HG03378 (cell line): ENCODE data around the gene VSX1.

Source experiments
- ATAC-seq: cut with Tn5 transposase; IDR thresholded peaks from one replicate; pipeline ENCODE4 v1.9.1; 2021; ENCODE audit warnings: mild to moderate bottlenecking, moderate library complexity; ENCODE audit not compliant: unreplicated experiment

Gene VSX1

GRCh38 chr20:25066386-25066785 lies 15.6 kb downstream of the VSX1 start:
- ATAC-seq, result no peak

GRCh38 chr20:25065625-25066338 lies 16.2 kb downstream of the VSX1 start:
- ATAC-seq, result peak; percentile 72

GRCh38 chr20:25065072-25065624 lies 16.8 kb downstream of the VSX1 start:
- no peak for ATAC-seq

GRCh38 chr20:25064561-25065071 lies 17.3 kb downstream of the VSX1 start:
- no peak for ATAC-seq

- no peak for ATAC-seq
Observed at GRCh38 chr20:25063981-25064380, 18.0 kb downstream of the VSX1 start.

- no peak for ATAC-seq
Observed at GRCh38 chr20:25063546-25063945, 18.4 kb downstream of the VSX1 start.

GRCh38 chr20:25062841-25063240 lies 19.1 kb downstream of the VSX1 start:
- no peak for ATAC-seq

GRCh38 chr20:25061821-25062530 lies 20.0 kb downstream of the VSX1 start:
- no peak for ATAC-seq

- no peak for ATAC-seq
Observed at GRCh38 chr20:25061103-25061799, 20.7 kb downstream of the VSX1 start.

- ATAC-seq, result no peak
Observed at GRCh38 chr20:25059866-25060465, 22.0 kb downstream of the VSX1 start.

- ATAC-seq, result no peak
Observed at GRCh38 chr20:25058847-25059810, 22.8 kb downstream of the VSX1 start.

GRCh38 chr20:25058051-25058846 lies 23.7 kb downstream of the VSX1 start, which contains the start of gene ACSS1:
ACSS1 (minus strand) TSS chr20:25058139; CDS start chr20:25058102, 37 bp downstream.
- peak; percentile 52 for ATAC-seq

- peak; percentile 19 for ATAC-seq
Observed at GRCh38 chr20:25057234-25058050, 24.5 kb downstream of the VSX1 start.

- no peak for ATAC-seq
Observed at GRCh38 chr20:25056690-25057233, 25.2 kb downstream of the VSX1 start.

GRCh38 chr20:25055711-25056495 lies 26.0 kb downstream of the VSX1 start:
- ATAC-seq, result no peak

GRCh38 chr20:25054995-25055629 lies 26.8 kb downstream of the VSX1 start:
- no peak for ATAC-seq
